Measurements from ENCODE around the gene PREPL. TPM values are rescaled to one million over a fixed set of nuclear protein-coding genes. Genes with fewer than 3 reads are reported as not detected.

Gene PREPL
- total RNA-seq, 4 donors from 2014 or later = 18.7 to 40.6 (median 31.3) TPM

GRCh38 chr2:44377486-44377885 is 16.2 kb upstream of the PREPL start:
- ATAC-seq (ENCODE audit: low FRiP score) (no peak), DNase-seq (ENCODE audit: low spot score) (no peak)
- no peak for TF ChIP-seq CTCF (IDR thresholded peaks at IDR 0.05)

- TF ChIP-seq CTCF (IDR thresholded peaks at IDR 0.05) = no peak
- no peak for ATAC-seq (ENCODE audit: low FRiP score)
- no peak for DNase-seq (ENCODE audit: low spot score)
Measured at GRCh38 chr2:44372246-44372645, 11.0 kb upstream of the PREPL start.

- no peak for TF ChIP-seq CTCF (IDR thresholded peaks at IDR 0.05)
- ATAC-seq (ENCODE audit: low FRiP score) (no peak), DNase-seq (ENCODE audit: low spot score) (no peak)
Measured at GRCh38 chr2:44371445-44371844, 10.2 kb upstream of the PREPL start.

- ATAC-seq (ENCODE audit: low FRiP score) (no peak), DNase-seq (ENCODE audit: low spot score) (no peak)
- no peak for TF ChIP-seq CTCF (IDR thresholded peaks at IDR 0.05)
Measured at GRCh38 chr2:44369392-44369791, 8.1 kb upstream of the PREPL start.

- no peak for TF ChIP-seq CTCF (IDR thresholded peaks at IDR 0.05)
- DNase-seq (ENCODE audit: low spot score) (no peak), ATAC-seq (ENCODE audit: low FRiP score) (no peak)
Measured at GRCh38 chr2:44367591-44367990, 6.3 kb upstream of the PREPL start.

GRCh38 chr2:44364604-44365003 is 3.3 kb upstream of the PREPL start:
- ATAC-seq (ENCODE audit: low FRiP score) (no peak), DNase-seq (ENCODE audit: low spot score) (no peak)
- no peak for TF ChIP-seq CTCF (IDR thresholded peaks at IDR 0.05)

GRCh38 chr2:44362207-44363015 is 1.1 kb upstream of the PREPL start:
- TF ChIP-seq CTCF (IDR thresholded peaks at IDR 0.05) = no peak
- DNase-seq (ENCODE audit: low spot score) = peak; percentile 24
- peak; percentile 43 for ATAC-seq (ENCODE audit: low FRiP score)

Data from omental fat pad (tissue), 4 donors.